Central memory CD8-positive, alpha-beta T cell (primary cell): Measurements from ENCODE around the gene H2BW2.
"Not testable (repeated sequence)": the region's sequence is repeated elsewhere in the genome, so short reads cannot be mapped to it uniquely, and the experiment has no call there.

Experiments used
- ATAC-seq: fragments of 150-1000 bp; cut with Tn5 transposase; replicated peaks from 2 replicates; pipeline ENCODE4 v1.10.0; 2022; ENCODE audit warnings: mild to moderate bottlenecking, moderate FRiP score, moderate number of reproducible peaks; ENCODE audit not compliant: poor library complexity, severe bottlenecking; ENCODE audit errors: extremely low read depth
- DNase-seq, 2 donors: peaks; one replicate each; pipeline ENCODE4 v3.0.0; 2021; ENCODE audit warnings: low spot score in 2 of 2
- H3K27ac Mint-ChIP-seq: one replicate; pipeline ENCODE4 v1.8.0; 2022; ENCODE audit warnings: low read depth, mild to moderate bottlenecking, moderate library complexity, mixed read lengths
- H3K27me3 Mint-ChIP-seq: one replicate; pipeline ENCODE4 v1.8.0; 2022; ENCODE audit warnings: mixed read lengths
- H3K36me3 Mint-ChIP-seq: one replicate; pipeline ENCODE4 v1.8.0; 2022; ENCODE audit warnings: mild to moderate bottlenecking, moderate library complexity, mixed read lengths; ENCODE audit not compliant: insufficient read depth
- H3K4me1 Mint-ChIP-seq: one replicate; pipeline ENCODE4 v1.8.0; 2022; ENCODE audit warnings: mixed read lengths
- H3K4me3 Mint-ChIP-seq: one replicate; pipeline ENCODE4 v1.8.0; 2022; ENCODE audit warnings: mild to moderate bottlenecking, moderate library complexity, mixed read lengths
- H3K9me3 Mint-ChIP-seq: one replicate; pipeline ENCODE4 v1.8.0; 2022; ENCODE audit warnings: mixed read lengths

The H2BW2 gene

DNA sequence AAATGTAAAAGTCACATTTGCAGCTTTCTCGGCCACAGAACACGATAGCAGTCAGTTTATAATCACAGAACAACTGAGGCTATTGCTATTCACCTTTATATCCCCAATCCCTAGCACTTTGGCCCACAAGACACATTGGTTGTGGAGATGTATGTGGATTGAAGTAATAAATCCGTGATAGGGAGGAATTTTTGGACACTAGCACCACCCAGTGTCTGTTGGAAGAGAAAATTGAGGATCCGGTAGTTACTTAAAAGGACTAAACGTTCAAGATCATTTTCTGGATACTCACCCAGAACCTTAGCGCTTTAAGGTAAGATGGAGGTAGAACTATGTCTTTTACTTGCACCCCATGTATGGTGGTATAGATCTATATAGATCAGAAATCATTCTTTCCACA is 38.1 kb downstream of the H2BW2 start:
- not testable (repeated sequence) for H3K4me3 Mint-ChIP-seq, DNase-seq, H3K36me3 Mint-ChIP-seq, H3K27me3 Mint-ChIP-seq, ATAC-seq, H3K27ac Mint-ChIP-seq, H3K9me3 Mint-ChIP-seq, H3K4me1 Mint-ChIP-seq

- H3K27me3 Mint-ChIP-seq, result peaks cover 12% of the 10 kb centered on the region
- H3K4me3 Mint-ChIP-seq, result no peak overlapping the region
- no peaks in the 10 kb centered on the region for H3K9me3 Mint-ChIP-seq
- no peak for ATAC-seq
- no peak for DNase-seq
- H3K27ac Mint-ChIP-seq, result no peak overlapping the region
- H3K4me1 Mint-ChIP-seq, result no peaks in the 10 kb centered on the region
- H3K36me3 Mint-ChIP-seq, result no peaks in the 10 kb centered on the region
Measured at GRCh38 chrX:104084063-104084462, 44.3 kb downstream of the H2BW2 start.

- DNase-seq (no peak), ATAC-seq (no peak)
- no peaks in the 10 kb centered on the region for H3K9me3 Mint-ChIP-seq
- H3K4me1 Mint-ChIP-seq, result no peaks in the 10 kb centered on the region
- no peak overlapping the region for H3K4me3 Mint-ChIP-seq
- peaks cover 12% of the 10 kb centered on the region for H3K27me3 Mint-ChIP-seq
- no peak overlapping the region for H3K27ac Mint-ChIP-seq
- no peaks in the 10 kb centered on the region for H3K36me3 Mint-ChIP-seq
Measured at GRCh38 chrX:104084534-104085277, 45.0 kb downstream of the H2BW2 start.

DNA sequence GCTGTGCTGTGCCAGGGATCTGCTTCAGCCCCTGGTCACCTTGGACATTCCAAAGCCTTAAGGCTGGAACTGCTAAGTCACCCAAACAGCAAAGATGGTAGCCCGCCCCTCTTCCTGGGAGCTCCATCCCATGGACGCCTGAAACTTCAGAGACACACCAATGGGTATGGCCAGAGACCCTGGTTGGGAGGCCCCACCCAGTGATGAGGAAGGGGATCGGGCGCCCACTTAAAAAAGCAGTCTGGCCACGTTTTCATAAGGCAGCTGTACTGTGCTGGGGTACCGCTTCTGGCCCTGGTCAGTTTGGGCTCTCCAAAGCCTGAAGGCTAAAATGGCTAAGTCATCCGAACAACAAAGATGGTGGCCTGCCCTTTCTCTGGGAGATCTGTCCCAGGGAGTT is 45.7 kb downstream of the H2BW2 start:
- Mint-ChIP-seq H3K9me3 (no peaks in the 10 kb centered on the region), H3K4me1 (no peaks in the 10 kb centered on the region), H3K4me3 (no peak overlapping the region), H3K36me3 (no peaks in the 10 kb centered on the region), H3K27ac (no peak overlapping the region), H3K27me3 (peaks cover 12% of the 10 kb centered on the region)
- DNase-seq (no peak), ATAC-seq (no peak)

GRCh38 chrX:104085919-104086318 is 46.2 kb downstream of the H2BW2 start:
- no peak for DNase-seq
- no peak for ATAC-seq
- H3K27ac Mint-ChIP-seq, result no peak overlapping the region
- no peaks in the 10 kb centered on the region for H3K36me3 Mint-ChIP-seq
- H3K4me3 Mint-ChIP-seq, result no peak overlapping the region
- no peaks in the 10 kb centered on the region for H3K4me1 Mint-ChIP-seq
- H3K9me3 Mint-ChIP-seq, result no peaks in the 10 kb centered on the region
- peaks cover 12% of the 10 kb centered on the region for H3K27me3 Mint-ChIP-seq
